Gastroesophageal sphincter (tissue), 3 donors: Measurements from ENCODE around the gene STK32C.

Experiments used
- CTCF ChIP-seq, 4 experiments: fragments of 200-600 bp in 2 of 4; fragments of 450-650 bp in 2 of 4; sonication (generic) in 1 of 4; IDR thresholded peaks; one replicate each; pipeline ENCODE4 v1.5.1; 2017 to 2019; ENCODE audit warnings: antibody characterized with exemption in 4 of 4, mild to moderate bottlenecking in 2 of 4, moderate library complexity in 2 of 4
- EP300 ChIP-seq: sonication (generic); formaldehyde crosslinking; IDR thresholded peaks from one replicate; pipeline ENCODE4 v1.6.1; 2017; ENCODE audit warnings: antibody characterized with exemption, mild to moderate bottlenecking
- POLR2A ChIP-seq, 2 donors: fragments of 450-650 bp; IDR thresholded peaks; one replicate each; pipeline ENCODE4 v1.6.1; 2017; ENCODE audit warnings: antibody characterized with exemption in 2 of 2, mild to moderate bottlenecking in 2 of 2, moderate library complexity in 1 of 2
- POLR2AphosphoS5 ChIP-seq: sonication (generic); formaldehyde crosslinking; IDR thresholded peaks from one replicate; pipeline ENCODE4 v1.6.1; 2017; ENCODE audit warnings: antibody characterized with exemption

GRCh38 chr10:132338876-132339275 is 31.1 kb upstream of the STK32C start:
- TF ChIP-seq EP300: no peak
- no peak for TF ChIP-seq CTCF (IDR thresholded peaks at IDR 0.05)
- TF ChIP-seq POLR2A (IDR thresholded peaks at IDR 0.05): no peak
- no peak for TF ChIP-seq POLR2AphosphoS5
